ENCODE measurements around the gene DUSP16.
A peak's percentile ranks its signal among the peaks of the same experiment; 100 is the strongest.
"Not testable (repeated sequence)": the region's sequence is repeated elsewhere in the genome, so short reads cannot be mapped to it uniquely, and the experiment has no call there.

DUSP16 gene

DNA sequence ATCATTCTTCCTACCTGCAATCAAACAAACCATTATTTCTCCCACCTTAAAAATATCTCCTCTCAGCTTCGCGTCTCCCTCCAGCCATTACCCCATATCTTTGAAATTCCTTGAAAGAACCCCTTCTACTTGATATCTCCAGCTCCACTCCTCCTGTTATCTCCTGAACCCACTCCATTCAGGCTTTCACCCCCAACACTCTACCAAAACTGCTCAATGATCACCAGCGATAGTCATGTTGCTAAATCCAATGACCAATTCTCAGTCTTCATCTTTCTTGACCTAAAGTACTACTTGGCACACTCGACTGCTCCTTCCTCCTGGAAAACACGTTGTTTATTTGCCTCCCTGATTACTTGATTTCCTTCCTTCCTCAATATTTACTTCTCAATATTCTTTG is 70.1 kb downstream of the DUSP16 start:
- no peak for DNase-seq (ENCODE audit: low read depth)

DNA sequence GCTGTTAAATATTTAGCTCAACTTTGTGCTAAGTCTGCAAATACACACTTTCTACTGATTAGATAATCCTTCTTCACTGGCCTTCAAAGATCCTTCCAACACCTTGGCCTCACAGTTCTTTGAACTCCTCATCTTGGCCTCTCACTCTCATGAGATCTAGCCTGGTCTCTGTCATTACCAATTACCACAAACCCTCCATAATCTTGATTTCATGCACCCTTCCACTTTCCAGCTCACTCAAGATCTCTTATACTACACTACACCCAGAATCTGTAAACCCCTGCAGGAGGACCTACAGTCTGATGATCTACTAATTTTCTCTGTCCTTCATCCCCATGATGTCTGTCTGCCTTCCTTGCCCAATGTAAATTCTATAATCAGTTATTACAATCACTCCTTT is 71.1 kb downstream of the DUSP16 start:
- DNase-seq (ENCODE audit: low read depth): no peak

DNA sequence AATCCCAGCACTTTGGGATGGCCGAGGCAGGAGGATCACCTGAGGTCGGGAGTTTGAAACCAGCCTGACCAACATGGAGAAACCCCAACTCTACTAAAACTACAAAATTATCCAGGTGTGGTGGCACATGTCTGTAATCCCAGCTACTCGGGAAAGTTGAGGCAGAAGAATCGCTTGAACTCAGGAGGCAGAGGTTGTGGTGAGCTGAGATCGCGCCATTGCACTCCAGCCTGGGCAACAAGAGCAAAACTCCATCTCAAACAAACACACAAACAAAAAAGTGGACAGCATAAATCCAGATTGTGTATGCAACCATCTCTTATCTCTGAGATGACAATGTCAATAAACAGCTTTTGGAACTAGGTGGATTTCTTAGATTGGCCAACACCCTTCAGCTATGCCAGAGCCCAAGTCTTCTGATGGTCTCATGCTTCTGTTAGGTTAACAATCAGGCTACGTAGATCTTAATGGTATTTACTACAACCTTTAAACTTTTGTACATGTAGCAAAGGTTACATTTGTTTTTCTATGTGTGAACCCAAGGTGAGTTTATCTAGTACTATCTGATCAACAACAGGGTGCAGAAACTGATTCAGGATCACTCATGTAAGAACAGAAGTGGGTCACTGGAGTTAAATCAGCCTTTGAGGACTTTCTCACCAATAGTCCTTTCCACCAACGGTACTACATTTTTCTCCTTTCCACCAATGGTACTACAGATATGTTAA is 73.7 kb downstream of the DUSP16 start:
- no peak for DNase-seq (ENCODE audit: low read depth)

DNA sequence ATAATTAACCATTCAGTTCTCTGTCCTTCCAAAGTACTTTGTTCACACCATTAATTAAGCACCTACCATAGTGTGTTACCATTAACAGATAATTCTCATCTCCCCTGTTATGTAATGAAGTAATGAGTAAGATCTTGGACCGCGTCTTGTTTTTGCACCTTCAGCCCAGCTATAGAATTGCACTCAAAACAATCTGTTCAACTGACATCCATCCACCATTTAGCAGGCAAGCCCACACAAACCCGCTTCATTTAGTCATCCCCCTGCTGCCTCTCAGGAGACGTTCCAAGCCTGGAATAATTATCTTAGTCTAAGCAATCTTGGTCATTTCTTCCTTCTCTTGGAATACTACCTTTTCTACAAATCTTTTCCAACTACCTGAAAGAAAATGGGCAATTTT is 74.4 kb downstream of the DUSP16 start:
- DNase-seq (ENCODE audit: low read depth): no peak

DNA sequence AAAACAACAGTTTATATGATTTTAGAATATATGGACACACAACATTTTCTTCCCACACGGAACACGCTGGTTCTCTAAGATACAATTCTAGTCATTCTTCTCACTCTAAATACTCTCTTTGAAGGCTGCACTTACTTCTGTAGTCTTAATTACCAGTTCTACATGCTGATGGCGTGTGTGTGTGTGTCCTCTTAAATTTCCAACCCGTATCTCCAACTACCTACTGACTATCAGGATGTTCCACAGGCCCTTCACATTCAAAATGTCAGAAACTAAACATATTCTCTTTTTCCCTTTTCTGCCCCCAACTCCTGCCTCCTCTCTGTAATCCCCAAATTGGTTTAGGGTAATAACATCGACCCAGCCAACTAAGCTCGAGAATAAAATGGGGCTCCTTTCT is 75.2 kb downstream of the DUSP16 start:
- DNase-seq (ENCODE audit: low read depth): no peak

DNA sequence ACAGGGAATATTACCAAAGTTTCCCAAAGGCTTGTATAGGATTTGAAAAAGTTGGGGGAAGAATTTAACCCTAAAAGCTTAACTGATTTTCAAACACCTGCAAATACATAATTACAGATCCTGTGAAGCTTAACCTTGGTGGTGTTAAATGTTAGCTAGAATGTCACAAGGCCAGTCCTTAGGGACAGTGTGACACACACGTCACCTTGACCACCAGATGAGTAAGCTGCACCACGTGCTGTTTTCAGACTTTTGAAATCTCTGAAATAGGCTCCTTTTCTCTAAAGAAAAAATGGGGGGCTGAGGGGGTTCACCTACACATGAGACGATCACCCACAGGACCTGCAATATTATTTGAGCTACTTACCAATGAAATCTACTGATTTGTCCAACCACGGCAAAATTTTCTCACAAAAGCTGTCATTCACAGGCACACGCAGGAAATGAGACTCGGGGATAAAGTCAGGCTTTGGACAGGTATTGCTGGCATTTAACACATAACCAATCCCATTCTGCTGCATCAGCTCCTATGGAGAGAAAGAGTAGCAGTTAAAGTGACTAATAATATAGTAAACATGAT is 75.9 kb downstream of the DUSP16 start:
- no peak for DNase-seq (ENCODE audit: low read depth)

DNA sequence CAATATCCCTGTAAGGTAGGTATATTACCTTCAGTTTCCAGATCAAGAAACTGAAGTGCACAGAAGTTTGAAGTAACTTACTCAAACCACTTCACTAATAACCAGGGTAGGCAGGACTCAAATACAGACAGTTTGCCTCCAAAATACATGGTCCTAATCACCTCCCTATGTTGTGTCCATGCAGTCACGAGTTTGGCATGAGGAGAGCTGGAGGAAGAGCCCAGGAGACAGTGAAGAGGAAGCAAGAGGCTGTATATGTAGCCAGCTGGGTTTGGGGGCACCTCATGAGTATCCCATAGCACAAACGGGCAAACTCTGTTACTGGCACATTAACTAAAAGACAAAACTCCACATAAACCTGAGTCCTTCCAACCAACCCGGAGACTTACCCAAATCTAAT is 79.2 kb downstream of the DUSP16 start:
- DNase-seq (ENCODE audit: low read depth): no peak

DNA sequence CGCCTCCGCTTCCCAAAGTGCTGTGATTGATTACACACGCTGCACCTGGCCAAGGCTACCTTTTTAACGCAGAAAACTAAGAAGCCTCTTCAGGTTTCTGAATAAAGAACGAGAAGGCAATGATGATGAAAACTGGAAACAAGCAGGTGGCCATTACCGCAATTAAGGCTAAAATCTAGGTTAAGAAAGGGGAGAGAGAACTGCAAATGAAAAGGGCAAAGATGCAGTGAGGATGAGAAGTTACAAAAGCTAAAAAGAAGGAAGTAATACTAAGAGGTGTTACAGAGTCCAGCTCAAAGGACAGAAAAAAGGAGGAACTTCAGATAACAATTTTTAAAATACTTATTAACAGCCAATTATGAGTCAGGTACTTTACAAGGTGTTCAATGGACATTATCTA is 79.7 kb downstream of the DUSP16 start:
- DNase-seq (ENCODE audit: low read depth): no peak

DNA sequence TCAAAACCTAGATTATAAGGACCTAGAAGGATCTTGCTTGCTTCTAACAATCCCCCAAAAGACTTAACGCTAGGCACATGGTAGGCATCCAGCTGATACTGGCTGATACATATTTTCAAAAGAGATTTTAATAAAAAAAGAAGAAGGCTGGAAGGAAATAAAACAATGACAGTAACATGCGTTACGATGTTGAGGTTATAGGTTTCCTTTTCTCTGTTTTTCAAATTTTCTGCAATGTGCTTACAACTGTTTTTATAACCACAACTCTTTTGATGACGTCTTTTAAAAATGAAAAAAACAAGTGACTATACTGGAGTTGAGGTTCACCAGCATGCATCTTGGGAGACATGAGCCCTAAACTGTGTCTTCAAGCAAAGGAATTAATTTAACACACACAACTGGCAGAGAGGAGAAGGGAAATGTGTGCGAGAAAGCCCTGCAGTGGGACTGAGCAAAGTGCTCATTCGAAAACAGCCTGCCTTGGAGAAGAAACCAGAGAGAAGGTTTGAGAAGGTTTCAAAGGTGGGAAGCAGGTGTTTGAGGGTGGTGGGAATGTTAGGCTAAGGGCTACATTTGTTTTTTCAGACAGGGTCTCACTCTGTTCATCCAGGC is 80.4 kb downstream of the DUSP16 start:
- DNase-seq (ENCODE audit: low read depth): no peak

DNA sequence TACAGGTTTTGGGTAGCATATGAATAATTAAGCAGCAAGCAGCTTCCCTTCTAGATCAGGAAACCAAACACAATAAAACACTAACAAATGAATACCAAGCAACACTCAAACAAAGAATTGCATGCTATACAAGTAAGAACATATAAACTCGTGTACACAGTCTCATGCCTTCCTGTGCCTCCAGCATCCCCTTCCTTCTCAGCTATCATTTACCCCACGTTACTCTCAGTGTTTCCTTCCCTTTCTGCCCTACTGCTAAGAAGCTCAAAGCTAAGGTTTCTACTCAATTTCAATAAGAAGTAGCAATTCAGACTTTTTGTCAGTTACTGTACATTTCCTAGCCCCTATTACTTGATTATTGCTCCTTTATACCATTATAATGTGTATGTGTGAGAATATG is 81.0 kb downstream of the DUSP16 start:
- no peak for DNase-seq (ENCODE audit: low read depth)

DNA sequence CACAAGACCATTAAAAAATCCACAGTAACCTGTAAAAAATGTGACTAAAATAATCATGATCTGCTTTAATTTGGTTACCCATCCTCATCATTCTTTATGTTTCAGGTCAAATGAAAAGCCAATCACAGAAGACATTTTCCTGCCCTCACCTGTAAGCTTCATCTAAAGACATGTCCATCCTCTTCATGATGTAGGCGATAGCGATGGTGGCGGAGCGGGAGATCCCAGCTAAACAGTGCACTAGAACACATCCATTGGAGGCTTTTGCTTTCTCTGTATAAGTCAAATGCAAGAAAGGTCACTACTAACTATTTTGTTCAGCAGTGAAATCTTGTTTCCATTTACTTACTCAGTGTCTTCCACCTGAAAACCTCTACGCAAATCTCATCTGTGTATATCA is 82.6 kb downstream of the DUSP16 start:
- DNase-seq (ENCODE audit: low read depth): no peak

DNA sequence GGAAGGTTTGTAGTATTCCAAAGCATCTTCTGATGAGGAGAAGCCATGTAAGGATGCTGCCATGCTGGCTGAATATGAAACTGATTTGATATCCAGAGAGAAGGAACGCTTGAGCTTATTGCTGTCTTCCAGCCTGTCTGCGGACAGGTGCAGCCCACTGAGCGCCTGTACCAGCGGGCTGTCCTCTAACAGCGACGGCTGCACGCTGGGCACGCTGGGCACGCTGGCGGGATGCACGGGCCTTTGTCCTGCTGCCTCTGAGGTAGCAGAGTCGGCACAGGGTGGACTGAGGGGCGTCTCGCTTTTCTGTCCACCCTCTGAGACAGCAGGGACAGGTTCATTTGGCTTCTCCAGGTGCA is 85.2 kb downstream of the DUSP16 start:
- no peak for DNase-seq (ENCODE audit: low read depth)

DNA sequence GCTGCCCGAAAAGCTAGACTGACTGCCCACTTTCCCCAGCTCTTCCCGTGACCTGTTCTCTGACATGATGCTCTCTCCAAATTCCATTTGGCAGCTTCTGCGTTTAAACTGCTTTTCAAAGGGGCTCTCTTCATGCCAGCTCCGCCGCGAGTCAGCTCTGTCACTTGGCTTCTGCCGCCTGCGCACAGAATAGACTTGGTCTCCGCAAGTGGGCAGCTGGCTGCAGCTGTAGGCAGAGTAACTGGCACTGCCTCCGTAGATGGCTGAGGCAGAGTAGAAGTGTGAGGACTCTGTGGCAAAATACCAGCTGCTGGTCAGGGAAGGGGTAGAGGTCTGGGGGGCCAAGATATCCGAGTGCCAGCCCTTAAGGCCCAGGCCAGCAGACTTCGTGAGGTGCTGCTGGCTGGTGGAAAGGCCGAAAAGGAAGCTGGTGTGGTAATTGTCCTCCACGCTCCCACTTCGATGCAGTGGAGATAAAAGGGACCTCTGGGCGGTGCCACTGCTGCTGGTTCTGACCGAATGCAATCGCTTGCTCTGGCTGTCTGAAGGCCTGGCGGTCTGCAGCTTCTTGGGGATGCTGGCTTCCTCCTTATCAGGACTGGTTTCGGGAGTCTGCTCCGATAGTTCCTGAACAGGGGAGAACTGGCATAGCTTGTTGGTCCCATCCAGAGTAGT is 85.7 kb downstream of the DUSP16 start:
- DNase-seq (ENCODE audit: low read depth): no peak

DNA sequence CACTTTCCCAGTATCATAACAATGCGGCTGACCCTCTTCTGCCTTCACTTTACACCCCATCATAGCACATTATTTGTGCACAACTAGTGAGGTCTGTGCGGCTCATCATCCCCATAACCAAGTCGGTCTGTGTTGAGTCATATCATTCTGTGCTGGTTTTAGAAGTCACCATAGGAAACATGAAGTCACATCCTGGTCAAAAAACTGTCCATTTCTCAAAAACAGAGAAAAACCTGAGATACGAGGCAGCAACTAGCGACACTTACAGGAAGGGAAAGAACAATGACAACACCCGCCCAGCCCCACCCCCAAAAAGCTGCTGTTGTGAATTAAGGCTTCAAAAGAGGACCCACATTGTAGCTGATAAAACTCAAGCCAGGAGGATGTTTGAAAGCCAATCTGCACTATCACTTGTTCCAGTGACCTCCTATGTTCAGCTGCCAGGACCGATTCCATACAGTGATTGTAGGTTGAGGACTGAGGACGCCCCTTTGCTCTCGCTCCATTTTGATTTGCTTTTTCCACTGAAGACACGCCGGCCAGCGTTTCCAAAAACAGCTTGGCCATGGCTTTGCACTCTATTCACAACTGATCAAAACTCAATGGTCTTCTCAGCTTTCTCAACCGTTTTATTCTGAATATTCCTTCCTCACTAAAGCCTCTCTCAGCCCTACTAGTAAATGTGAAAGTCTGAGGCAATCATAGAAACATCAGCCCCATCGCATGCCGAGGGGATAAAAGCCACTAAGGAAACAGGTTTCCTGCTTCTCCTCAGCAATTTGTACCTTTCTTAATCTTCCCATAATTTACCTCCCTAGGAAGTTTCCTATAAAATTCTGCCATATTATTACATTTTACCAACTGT is 87.5 kb downstream of the DUSP16 start:
- DNase-seq (ENCODE audit: low read depth): peak; percentile 22

DNA sequence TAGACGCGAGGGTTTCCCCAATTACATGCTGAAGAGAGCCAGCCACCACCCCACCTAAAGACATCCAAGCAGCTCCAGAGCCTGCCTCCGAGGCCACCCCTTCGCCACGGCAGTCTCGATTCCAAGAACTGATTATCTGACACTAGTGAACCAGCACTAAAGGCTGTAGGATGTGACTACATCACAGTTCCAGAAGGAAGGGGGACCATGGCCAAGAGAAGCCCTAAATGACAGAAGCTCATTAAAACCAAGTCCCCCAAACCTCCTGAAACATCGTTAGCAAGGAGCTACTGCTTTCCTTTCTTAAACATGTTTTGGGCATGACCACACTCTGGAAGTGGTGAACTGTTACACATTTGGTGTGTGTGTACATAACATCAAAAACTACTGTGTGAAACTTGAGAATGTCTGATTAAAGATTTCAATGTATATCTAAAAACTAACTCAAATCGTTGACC is 88.2 kb downstream of the DUSP16 start:
- DNase-seq (ENCODE audit: low read depth): no peak

DNA sequence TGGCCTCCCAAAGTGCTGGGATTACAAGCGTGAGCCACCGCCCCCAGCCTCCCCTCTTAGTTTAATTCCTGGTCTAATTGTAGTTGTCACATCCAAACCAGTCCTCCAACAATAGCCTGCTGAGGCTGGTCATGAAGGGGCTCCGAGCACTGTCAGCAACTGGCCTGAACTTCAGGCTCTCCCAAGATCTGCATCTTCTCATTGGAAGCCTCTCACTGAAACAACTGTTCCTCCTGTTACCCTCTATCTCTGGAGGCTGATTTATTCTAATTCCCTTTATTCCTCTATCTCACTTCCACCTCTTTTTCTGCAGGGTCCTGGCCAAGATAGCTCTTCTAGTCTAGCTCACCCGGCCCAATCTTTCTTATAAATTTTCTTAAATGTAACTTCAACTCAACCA is 89.4 kb downstream of the DUSP16 start:
- no peak for DNase-seq (ENCODE audit: low read depth)

DNA sequence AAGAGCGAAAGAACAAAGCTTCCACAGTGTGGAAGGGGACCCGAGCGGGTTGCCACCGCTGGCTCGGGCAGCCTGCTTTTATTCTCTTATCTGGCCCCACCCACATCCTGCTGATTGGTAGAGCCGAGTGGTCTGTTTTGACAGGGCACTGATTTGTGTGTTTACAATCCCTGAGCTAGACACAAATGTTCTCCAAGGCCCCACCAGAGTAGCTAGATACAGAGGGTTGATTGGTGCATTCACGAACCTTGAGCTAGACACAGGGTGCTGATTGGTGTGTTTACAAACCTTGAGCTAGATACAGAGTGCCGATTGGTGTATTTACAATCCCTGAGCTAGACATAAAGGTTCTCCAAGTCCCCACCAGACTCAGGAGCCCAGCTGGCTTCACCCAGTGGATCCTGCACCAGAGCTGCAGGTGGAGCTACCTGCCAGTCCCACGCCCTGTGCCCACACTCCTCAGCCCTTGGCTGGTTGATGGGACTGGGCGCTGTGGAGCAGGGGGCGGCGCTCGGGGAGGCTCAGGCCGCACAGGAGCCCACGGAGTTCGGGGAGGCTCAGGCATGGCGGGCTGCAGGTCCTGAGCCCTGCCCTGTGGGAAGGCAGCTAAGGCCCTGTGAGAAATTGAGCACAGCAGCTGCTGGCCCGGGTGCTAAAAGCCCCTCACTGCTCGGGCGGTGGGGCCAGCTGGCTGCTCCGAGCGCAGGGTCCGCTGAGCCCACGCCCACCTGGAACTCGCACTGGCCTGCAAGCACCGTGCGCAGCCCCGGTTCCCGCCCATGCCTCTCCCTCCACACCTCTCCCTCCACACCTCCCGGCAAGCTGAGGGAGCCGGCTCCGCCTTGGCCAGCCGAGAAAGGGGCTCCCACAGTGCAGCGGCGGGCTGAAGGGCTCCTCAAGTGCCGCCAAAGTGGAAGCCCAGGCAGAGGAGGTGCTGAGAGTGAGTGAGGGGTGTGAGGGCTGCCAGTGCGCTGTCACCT is 90.4 kb downstream of the DUSP16 start:
- not testable (repeated sequence) for DNase-seq (ENCODE audit: low read depth)

DNA sequence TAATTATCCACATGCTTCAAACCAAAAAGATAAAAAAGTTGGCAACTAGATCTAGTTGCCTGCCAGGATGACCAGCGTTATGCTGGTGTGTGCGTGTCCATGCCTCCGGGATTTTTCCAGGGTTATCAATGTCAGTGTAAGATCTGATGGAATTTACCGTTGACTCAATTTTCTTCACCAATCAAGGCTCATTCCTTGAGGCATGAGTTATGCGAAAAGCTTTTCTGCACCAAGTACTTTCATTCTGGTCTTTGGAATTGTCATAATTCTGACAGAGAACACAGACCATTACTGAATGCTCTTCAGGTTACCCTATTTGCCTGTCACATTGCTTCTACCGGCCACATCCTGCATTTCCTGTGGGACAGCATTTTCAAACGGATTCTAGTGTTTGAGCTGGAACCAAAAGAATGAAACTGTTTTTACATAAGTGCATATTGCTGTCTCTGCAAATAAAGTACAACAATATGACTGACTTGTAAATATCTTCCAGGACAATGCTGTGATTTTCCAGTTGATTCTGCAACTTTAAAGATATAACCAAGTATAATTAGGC is 91.8 kb downstream of the DUSP16 start:
- DNase-seq (ENCODE audit: low read depth): no peak

DNA sequence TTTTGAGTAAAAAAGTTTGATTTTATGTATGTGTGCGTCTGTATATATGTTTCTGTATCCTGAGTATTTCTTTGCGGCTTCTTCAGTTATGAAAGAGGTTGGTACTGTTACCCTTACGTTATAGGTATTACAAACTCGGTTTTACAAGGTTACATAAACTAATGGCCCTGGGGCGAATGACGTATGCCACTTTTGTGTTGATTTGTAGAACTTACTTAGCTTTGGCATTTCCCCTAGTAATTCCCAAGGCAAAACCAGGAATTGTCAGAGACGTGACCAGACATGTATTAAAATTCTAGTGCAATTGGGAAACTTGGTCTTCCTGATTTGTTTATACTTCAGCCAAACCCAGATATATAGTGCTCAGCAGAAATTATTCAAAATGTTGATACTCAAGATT is 93.3 kb downstream of the DUSP16 start:
- no peak for DNase-seq (ENCODE audit: low read depth)

DNA sequence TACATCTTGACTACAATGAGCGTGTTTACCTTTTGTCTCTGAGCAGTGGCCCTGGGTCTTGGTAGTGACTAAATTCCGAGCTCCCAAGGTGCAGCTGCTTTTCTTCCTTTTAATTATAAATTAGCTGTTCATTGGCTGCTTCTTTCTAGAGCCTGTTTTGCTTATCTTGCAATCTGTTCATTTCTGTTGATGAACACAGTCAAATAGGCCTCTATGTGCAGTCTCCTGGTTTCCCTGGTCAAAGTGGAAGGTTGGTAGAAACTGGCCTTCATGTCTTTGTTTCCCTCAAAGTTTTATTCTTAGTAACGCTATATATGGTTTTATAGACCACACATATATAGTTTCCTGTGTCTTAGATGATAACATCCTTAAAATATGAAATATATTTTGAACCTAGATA is 94.1 kb downstream of the DUSP16 start:
- no peak for DNase-seq (ENCODE audit: low read depth)
